ENCODE measurements around the gene MVB12A. TPM values are rescaled to one million over a fixed set of nuclear protein-coding genes. Genes with fewer than 3 reads are reported as not detected.

The MVB12A gene
- total and polyA plus RNA-seq, 2 of the 8 experiments (the other 6 are each of a cell fraction or from before 2014, with no cell fraction given): 37.9 to 76.6 TPM

GRCh38 chr19:17469481-17470067 is 49.7 kb downstream of the MVB12A start (continued):
- no peak for TF ChIP-seq CTBP2 (IDR thresholded peaks at IDR 0.05; ENCODE audit: borderline replicate concordance, insufficient read depth, insufficient read length, low read length)
- TF ChIP-seq EZH2 (IDR thresholded peaks at IDR 0.05; ENCODE audit: low read depth, low read length, severe bottlenecking): no peak
- TF ChIP-seq RBBP5 (IDR thresholded peaks at IDR 0.05; ENCODE audit: borderline replicate concordance, low read depth, low read length): 0 out of 2 replicates have a peak, but pooled peaks have one; percentile 52
- no peak for TF ChIP-seq CTCF (IDR thresholded peaks at IDR 0.05; ENCODE audit: control extremely low read depth in 1 of 3, insufficient read depth in 1 of 3, low read depth in 1 of 3, low read length in 3 of 3)
- TF ChIP-seq SP4 (IDR thresholded peaks at IDR 0.05; ENCODE audit: low read length): no peak
- no peak for TF ChIP-seq ATF2 (IDR thresholded peaks at IDR 0.05; ENCODE audit: low read length)
- TF ChIP-seq CBX8 (IDR thresholded peaks at IDR 0.05; ENCODE audit: borderline replicate concordance, low read depth, low read length): no peak
- no peak for TF ChIP-seq TEAD4 (IDR thresholded peaks at IDR 0.05; ENCODE audit: low read depth, low read length)
